IPS DF 6.9 (cell line): ENCODE data around the gene STRIT1.
A peak's percentile ranks its signal among the peaks of the same experiment; 100 is the strongest.

Source experiments
- DNase-seq: peaks from one replicate; pipeline ENCODE4 v3.0.0-alpha.2; 2013; ENCODE audit warnings: low read depth, low spot score
- H3K27ac ChIP-seq: one replicate; pipeline ENCODE4 v1.5.1; 2013; ENCODE audit warnings: low read length, control low read depth
- H3K27me3 ChIP-seq: 2 replicates; pipeline ENCODE4 v1.6.1; 2013; ENCODE audit warnings: mild to moderate bottlenecking, low read length; ENCODE audit not compliant: control insufficient read depth, insufficient read depth
- H3K36me3 ChIP-seq: 2 replicates; pipeline ENCODE4 v1.6.1; 2013; ENCODE audit warnings: low read length; ENCODE audit not compliant: control insufficient read depth, insufficient read depth
- H3K4me1 ChIP-seq: 2 replicates; pipeline ENCODE4 v1.6.1; 2013; ENCODE audit warnings: low read length; ENCODE audit not compliant: control insufficient read depth, insufficient read depth
- H3K4me3 ChIP-seq: 2 replicates; pipeline ENCODE4 v1.5.1; 2013; ENCODE audit warnings: mild to moderate bottlenecking, low read length
- H3K9me3 ChIP-seq: 2 replicates; pipeline ENCODE4 v1.6.1; 2013; ENCODE audit warnings: low read length, inconsistent platforms; ENCODE audit not compliant: control insufficient read depth, insufficient read depth
- WGBS: extraction: QIAGEN DNeasy Blood & Tissue Kit; methylation state at CpG from one replicate; pipeline ENCODE4 v1.1.7; 2013; ENCODE audit warnings: mixed read lengths, missing lambda C conversion rate; ENCODE audit not compliant: insufficient read length, insufficient coverage; 5-methylcytosine and 5-hydroxymethylcytosine counted together

STRIT1 gene

GRCh38 chr3:155327871-155328270 is 34.4 kb upstream of the STRIT1 start:
- Histone ChIP-seq H3K4me3 (no peak overlapping the region), H3K27ac (no peak overlapping the region), H3K27me3 (no peaks in the 10 kb centered on the region), H3K36me3 (no peaks in the 10 kb centered on the region), H3K9me3 (no peaks in the 10 kb centered on the region), H3K4me1 (no peaks in the 10 kb centered on the region)
- no peak for DNase-seq
- WGBS, result no CpG with 5 or more reads among the region's 2 CpGs

- no CpG with 5 or more reads among the region's 1 CpG for WGBS
- H3K4me1 ChIP-seq, result no peaks in the 10 kb centered on the region
- DNase-seq, result no peak
- no peaks in the 10 kb centered on the region for H3K9me3 ChIP-seq
- H3K36me3 ChIP-seq, result no peaks in the 10 kb centered on the region
- H3K27me3 ChIP-seq, result no peaks in the 10 kb centered on the region
- no peak overlapping the region for H3K4me3 ChIP-seq
- no peak overlapping the region for H3K27ac ChIP-seq
Observed at GRCh38 chr3:155327430-155327829, 33.9 kb upstream of the STRIT1 start.

GRCh38 chr3:155326901-155327300 is 33.4 kb upstream of the STRIT1 start:
- H3K4me1 ChIP-seq, result no peaks in the 10 kb centered on the region
- H3K27me3 ChIP-seq, result no peaks in the 10 kb centered on the region
- H3K27ac ChIP-seq, result no peak overlapping the region
- no peaks in the 10 kb centered on the region for H3K36me3 ChIP-seq
- no peaks in the 10 kb centered on the region for H3K9me3 ChIP-seq
- no peak overlapping the region for H3K4me3 ChIP-seq
- DNase-seq, result no peak
- WGBS, result no CpG with 5 or more reads among the region's 4 CpGs

- no peak overlapping the region for H3K4me3 ChIP-seq
Observed at GRCh38 chr3:155326244-155326643, 32.8 kb upstream of the STRIT1 start.

GRCh38 chr3:155325263-155325835 is 31.9 kb upstream of the STRIT1 start:
- Histone ChIP-seq H3K4me1 (no peaks in the 10 kb centered on the region), H3K36me3 (no peaks in the 10 kb centered on the region), H3K27me3 (no peaks in the 10 kb centered on the region), H3K27ac (no peak overlapping the region), H3K9me3 (no peaks in the 10 kb centered on the region), H3K4me3 (no peak overlapping the region)
- DNase-seq, result peak; percentile 20
- WGBS, result no CpG with 5 or more reads among the region's 10 CpGs

More at GRCh38 chr3:155326244-155326643, 32.8 kb upstream of the STRIT1 start:
- no peaks in the 10 kb centered on the region for H3K4me1 ChIP-seq
- no peak overlapping the region for H3K27ac ChIP-seq
- H3K36me3 ChIP-seq, result no peaks in the 10 kb centered on the region
- no peaks in the 10 kb centered on the region for H3K9me3 ChIP-seq
- no CpG with 5 or more reads among the region's 5 CpGs for WGBS
- no peaks in the 10 kb centered on the region for H3K27me3 ChIP-seq
- DNase-seq, result no peak

- no peaks in the 10 kb centered on the region for H3K27me3 ChIP-seq
- no peaks in the 10 kb centered on the region for H3K36me3 ChIP-seq
- WGBS, result no CpG with 5 or more reads among the region's 3 CpGs
- no peak overlapping the region for H3K27ac ChIP-seq
- no peak overlapping the region for H3K4me3 ChIP-seq
- H3K9me3 ChIP-seq, result no peaks in the 10 kb centered on the region
- H3K4me1 ChIP-seq, result no peaks in the 10 kb centered on the region
- DNase-seq, result peak; percentile 68
Observed at GRCh38 chr3:155323063-155323666, 29.7 kb upstream of the STRIT1 start.

GRCh38 chr3:155321418-155321817 is 27.9 kb upstream of the STRIT1 start:
- no peak for DNase-seq
- no CpG with 5 or more reads among the region's 2 CpGs for WGBS
- H3K4me3 ChIP-seq, result no peak overlapping the region
- H3K36me3 ChIP-seq, result no peaks in the 10 kb centered on the region
- no peaks in the 10 kb centered on the region for H3K9me3 ChIP-seq
- H3K27me3 ChIP-seq, result no peaks in the 10 kb centered on the region
- H3K4me1 ChIP-seq, result no peaks in the 10 kb centered on the region
- no peak overlapping the region for H3K27ac ChIP-seq

- H3K9me3 ChIP-seq, result no peaks in the 10 kb centered on the region
- DNase-seq, result no peak
- no peak overlapping the region for H3K27ac ChIP-seq
- no peaks in the 10 kb centered on the region for H3K4me1 ChIP-seq
- no peak overlapping the region for H3K4me3 ChIP-seq
- H3K36me3 ChIP-seq, result no peaks in the 10 kb centered on the region
- H3K27me3 ChIP-seq, result no peaks in the 10 kb centered on the region
Observed at GRCh38 chr3:155320934-155321333, 27.5 kb upstream of the STRIT1 start.

- WGBS, result no CpG with 5 or more reads among the region's 2 CpGs
- DNase-seq, result no peak
Observed at GRCh38 chr3:155318740-155319139, 25.3 kb upstream of the STRIT1 start.

GRCh38 chr3:155317211-155317610 is 23.7 kb upstream of the STRIT1 start:
- WGBS, result no CpG with 5 or more reads among the region's 1 CpG
- DNase-seq, result no peak
- no peaks in the 10 kb centered on the region for H3K4me1 ChIP-seq
- H3K36me3 ChIP-seq, result no peaks in the 10 kb centered on the region
- H3K27me3 ChIP-seq, result no peaks in the 10 kb centered on the region
- H3K4me3 ChIP-seq, result no peak overlapping the region
- no peak overlapping the region for H3K27ac ChIP-seq
- no peaks in the 10 kb centered on the region for H3K9me3 ChIP-seq

More at GRCh38 chr3:155318740-155319139, 25.3 kb upstream of the STRIT1 start:
- no peak overlapping the region for H3K4me3 ChIP-seq
- no peaks in the 10 kb centered on the region for H3K36me3 ChIP-seq
- H3K27ac ChIP-seq, result no peak overlapping the region
- no peaks in the 10 kb centered on the region for H3K27me3 ChIP-seq
- no peaks in the 10 kb centered on the region for H3K9me3 ChIP-seq
- no peaks in the 10 kb centered on the region for H3K4me1 ChIP-seq

- Histone ChIP-seq H3K27me3 (no peaks in the 10 kb centered on the region), H3K9me3 (no peaks in the 10 kb centered on the region), H3K36me3 (no peaks in the 10 kb centered on the region), H3K27ac (no peak overlapping the region), H3K4me3 (no peak overlapping the region), H3K4me1 (no peaks in the 10 kb centered on the region)
- no peak for DNase-seq
Observed at GRCh38 chr3:155316426-155316825, 22.9 kb upstream of the STRIT1 start.
